ENCODE data around the gene ARMC7.
"Not testable (repeated sequence)": the region's sequence is repeated elsewhere in the genome, so short reads cannot be mapped to it uniquely, and the experiment has no call there.

Gene ARMC7

GRCh38 chr17:75135452-75135851, 25.7 kb downstream of the ARMC7 start:
- no peak for DNase-seq (ENCODE audit: low spot score)
- in situ Hi-C loops (cut with MboI; ENCODE audit: low sequenced_read_pairs, unreplicated experiment) = no loop called here
- TF ChIP-seq CTCF (IDR thresholded peaks at IDR 0.05; ENCODE audit: borderline replicate concordance, control extremely low read depth, extremely low read depth, insufficient read depth, missing control alignments) = no peak

GRCh38 chr17:75135946-75136345, 26.2 kb downstream of the ARMC7 start:
- no peak for DNase-seq (ENCODE audit: low spot score)
- no peak for TF ChIP-seq CTCF (IDR thresholded peaks at IDR 0.05; ENCODE audit: borderline replicate concordance, control extremely low read depth, extremely low read depth, insufficient read depth, missing control alignments)
- in situ Hi-C loops (cut with MboI; ENCODE audit: low sequenced_read_pairs, unreplicated experiment) = no loop called here

GRCh38 chr17:75137762-75138161, 28.0 kb downstream of the ARMC7 start:
- DNase-seq (ENCODE audit: low spot score); in situ Hi-C loops (cut with MboI; ENCODE audit: low sequenced_read_pairs, unreplicated experiment): not testable (repeated sequence)

GRCh38 chr17:75138519-75138918, 28.8 kb downstream of the ARMC7 start:
- no peak for DNase-seq (ENCODE audit: low spot score)
- in situ Hi-C loops (cut with MboI; ENCODE audit: low sequenced_read_pairs, unreplicated experiment) = no loop called here
- no peak for TF ChIP-seq CTCF (IDR thresholded peaks at IDR 0.05; ENCODE audit: borderline replicate concordance, control extremely low read depth, extremely low read depth, insufficient read depth, missing control alignments)

GRCh38 chr17:75142236-75142971, 32.6 kb downstream of the ARMC7 start:
- no peak for DNase-seq (ENCODE audit: low spot score)
- TF ChIP-seq CTCF (IDR thresholded peaks at IDR 0.05; ENCODE audit: borderline replicate concordance, control extremely low read depth, extremely low read depth, insufficient read depth, missing control alignments) = no peak
- in situ Hi-C loops (cut with MboI; ENCODE audit: low sequenced_read_pairs, unreplicated experiment) = no loop called here

GRCh38 chr17:75144816-75145512, 35.2 kb downstream of the ARMC7 start:
- in situ Hi-C loops (cut with MboI; ENCODE audit: low sequenced_read_pairs, unreplicated experiment) = no loop called here
- DNase-seq (ENCODE audit: low spot score) = no peak
- TF ChIP-seq CTCF (IDR thresholded peaks at IDR 0.05; ENCODE audit: borderline replicate concordance, control extremely low read depth, extremely low read depth, insufficient read depth, missing control alignments) = no peak

GRCh38 chr17:75146592-75146991, 36.8 kb downstream of the ARMC7 start:
- TF ChIP-seq CTCF (IDR thresholded peaks at IDR 0.05; ENCODE audit: borderline replicate concordance, control extremely low read depth, extremely low read depth, insufficient read depth, missing control alignments) = no peak
- DNase-seq (ENCODE audit: low spot score) = no peak
- in situ Hi-C loops (cut with MboI; ENCODE audit: low sequenced_read_pairs, unreplicated experiment) = no loop called here

Measured in GM13976 (cell line).